Memory B cell (primary cell): ENCODE data around the gene ZNF680.

Source experiments
- ATAC-seq: fragments of 150-1000 bp; cut with Tn5 transposase; 2 replicates; pipeline ENCODE4 v1.10.0; 2021; ENCODE audit warnings: low read depth, mild to moderate bottlenecking, moderate library complexity
- DNase-seq, 2 donors: peaks; one replicate each; pipeline ENCODE4 v3.0.0; 2022; ENCODE audit warnings: low spot score in 2 of 2
- H3K27ac Mint-ChIP-seq: one replicate; pipeline ENCODE4 v1.8.0; 2022; ENCODE audit warnings: mild to moderate bottlenecking, moderate library complexity, mixed read lengths
- H3K27me3 Mint-ChIP-seq: one replicate; pipeline ENCODE4 v1.8.0; 2022; ENCODE audit warnings: mixed read lengths
- H3K36me3 Mint-ChIP-seq: one replicate; pipeline ENCODE4 v1.8.0; 2022; ENCODE audit warnings: mild to moderate bottlenecking, mixed read lengths
- H3K4me1 Mint-ChIP-seq: one replicate; pipeline ENCODE4 v1.8.0; 2022; ENCODE audit warnings: mixed read lengths
- H3K4me3 Mint-ChIP-seq: one replicate; pipeline ENCODE4 v1.8.0; 2022; ENCODE audit warnings: mild to moderate bottlenecking, moderate library complexity, mixed read lengths
- H3K9me3 Mint-ChIP-seq: one replicate; pipeline ENCODE4 v1.8.0; 2022; ENCODE audit warnings: mixed read lengths

The ZNF680 gene

GRCh38 chr7:64528770-64529169 lies 34.1 kb downstream of the ZNF680 start:
- H3K9me3 Mint-ChIP-seq: peaks cover 25% of the 10 kb centered on the region
- H3K36me3 Mint-ChIP-seq: peaks cover 71% of the 10 kb centered on the region
- H3K27me3 Mint-ChIP-seq: no peaks in the 10 kb centered on the region
- ATAC-seq (no peak), DNase-seq (no peak)
- H3K4me3 Mint-ChIP-seq: no peak overlapping the region
- peaks cover 2% of the 10 kb centered on the region for H3K4me1 Mint-ChIP-seq
- H3K27ac Mint-ChIP-seq: no peak overlapping the region

- H3K9me3 Mint-ChIP-seq: peaks cover 26% of the 10 kb centered on the region
- DNase-seq: no peak
- no peaks in the 10 kb centered on the region for H3K4me1 Mint-ChIP-seq
- H3K4me3 Mint-ChIP-seq: no peak overlapping the region
- no peak for ATAC-seq
- no peaks in the 10 kb centered on the region for H3K27me3 Mint-ChIP-seq
- H3K36me3 Mint-ChIP-seq: peaks cover 57% of the 10 kb centered on the region
- no peak overlapping the region for H3K27ac Mint-ChIP-seq
These were observed 41.4 kb downstream of the ZNF680 start for GRCh38 chr7:64521409-64521984.

GRCh38 chr7:64516451-64516850 lies 46.4 kb downstream of the ZNF680 start:
- H3K36me3 Mint-ChIP-seq: peaks cover 46% of the 10 kb centered on the region
- no peak overlapping the region for H3K4me3 Mint-ChIP-seq
- H3K9me3 Mint-ChIP-seq: peaks cover 27% of the 10 kb centered on the region
- no peaks in the 10 kb centered on the region for H3K27me3 Mint-ChIP-seq
- no peak for ATAC-seq
- H3K4me1 Mint-ChIP-seq: no peaks in the 10 kb centered on the region
- H3K27ac Mint-ChIP-seq: no peak overlapping the region
- no peak for DNase-seq

- Mint-ChIP-seq H3K4me3 (no peak overlapping the region), H3K9me3 (peaks cover 24% of the 10 kb centered on the region), H3K27me3 (no peaks in the 10 kb centered on the region), H3K36me3 (peaks cover 43% of the 10 kb centered on the region), H3K27ac (no peak overlapping the region), H3K4me1 (no peaks in the 10 kb centered on the region)
- no peak for ATAC-seq
- DNase-seq: no peak
These were observed 47.1 kb downstream of the ZNF680 start for GRCh38 chr7:64515781-64516180.

GRCh38 chr7:64515330-64515729 lies 47.5 kb downstream of the ZNF680 start:
- Mint-ChIP-seq H3K27ac (no peak overlapping the region), H3K27me3 (no peaks in the 10 kb centered on the region), H3K36me3 (peaks cover 44% of the 10 kb centered on the region), H3K4me1 (no peaks in the 10 kb centered on the region), H3K4me3 (no peak overlapping the region), H3K9me3 (peaks cover 24% of the 10 kb centered on the region)
- no peak for DNase-seq
- no peak for ATAC-seq

- H3K27ac Mint-ChIP-seq: no peak overlapping the region
- H3K36me3 Mint-ChIP-seq: peaks cover 20% of the 10 kb centered on the region
- H3K9me3 Mint-ChIP-seq: peaks cover 5% of the 10 kb centered on the region
- ATAC-seq: no peak
- no peaks in the 10 kb centered on the region for H3K4me1 Mint-ChIP-seq
- no peaks in the 10 kb centered on the region for H3K27me3 Mint-ChIP-seq
- DNase-seq: no peak
- H3K4me3 Mint-ChIP-seq: no peak overlapping the region
These were observed 53.3 kb downstream of the ZNF680 start for GRCh38 chr7:64509583-64509982.

GRCh38 chr7:64504581-64505120 lies 58.2 kb downstream of the ZNF680 start:
- Mint-ChIP-seq H3K4me1 (no peaks in the 10 kb centered on the region), H3K4me3 (no peak overlapping the region), H3K9me3 (peaks cover 13% of the 10 kb centered on the region), H3K27me3 (no peaks in the 10 kb centered on the region), H3K27ac (no peak overlapping the region), H3K36me3 (peaks cover 12% of the 10 kb centered on the region)
- no peak for DNase-seq
- no peak for ATAC-seq

GRCh38 chr7:64498270-64498669 lies 64.6 kb downstream of the ZNF680 start:
- Mint-ChIP-seq H3K27me3 (no peaks in the 10 kb centered on the region), H3K36me3 (peaks cover 4% of the 10 kb centered on the region), H3K27ac (no peak overlapping the region), H3K4me1 (no peaks in the 10 kb centered on the region), H3K9me3 (peaks cover 11% of the 10 kb centered on the region), H3K4me3 (no peak overlapping the region)
- ATAC-seq (no peak), DNase-seq (no peak)

- DNase-seq (no peak), ATAC-seq (no peak)
- no peak overlapping the region for H3K27ac Mint-ChIP-seq
- H3K27me3 Mint-ChIP-seq: no peaks in the 10 kb centered on the region
- H3K4me1 Mint-ChIP-seq: no peaks in the 10 kb centered on the region
- H3K9me3 Mint-ChIP-seq: peaks cover 5% of the 10 kb centered on the region
- H3K36me3 Mint-ChIP-seq: peaks cover 5% of the 10 kb centered on the region
- no peak overlapping the region for H3K4me3 Mint-ChIP-seq
These were observed 67.9 kb downstream of the ZNF680 start for GRCh38 chr7:64494912-64495461.

- no peak for ATAC-seq
- Mint-ChIP-seq H3K9me3 (peaks cover 7% of the 10 kb centered on the region), H3K4me3 (no peak overlapping the region), H3K36me3 (peaks cover 12% of the 10 kb centered on the region), H3K4me1 (no peaks in the 10 kb centered on the region), H3K27me3 (no peaks in the 10 kb centered on the region), H3K27ac (no peak overlapping the region)
- DNase-seq: no peak
These were observed 77.2 kb downstream of the ZNF680 start for GRCh38 chr7:64485623-64486022.
